CD4-positive, alpha-beta T cell treated with Interleukin-17A for 1 hour (primary cell): Measurements from ENCODE around the gene AMFR.

ENCODE experiments used
- DNase-seq: peaks from one replicate; pipeline ENCODE4 v3.0.0-alpha.2; 2020

AMFR gene

GRCh38 chr16:56425439-56425832 lies at the start of gene AMFR:
Gene AMFR, minus strand, starts transcription at chr16:56425545. Its CDS starts 218 bp downstream, at chr16:56425327.
- DNase-seq = peak; percentile 73

GRCh38 chr16:56470666-56471065 lies 45.3 kb upstream of the AMFR start:
- no peak for DNase-seq

- DNase-seq = no peak
Measured at GRCh38 chr16:56470232-56470631, 44.9 kb upstream of the AMFR start.

GRCh38 chr16:56469748-56470147 lies 44.4 kb upstream of the AMFR start:
- DNase-seq = no peak

- no peak for DNase-seq
Measured at GRCh38 chr16:56468800-56469199, 43.5 kb upstream of the AMFR start.

- no peak for DNase-seq
Measured at GRCh38 chr16:56466344-56466743, 41.0 kb upstream of the AMFR start.

GRCh38 chr16:56463153-56463552 lies 37.8 kb upstream of the AMFR start:
- DNase-seq = no peak

- no peak for DNase-seq
Measured at GRCh38 chr16:56462064-56462796, 36.9 kb upstream of the AMFR start.

GRCh38 chr16:56460101-56460500 lies 34.8 kb upstream of the AMFR start:
- no peak for DNase-seq

- DNase-seq = no peak
Measured at GRCh38 chr16:56457927-56458470, 32.7 kb upstream of the AMFR start.

GRCh38 chr16:56451753-56452689 lies 26.7 kb upstream of the AMFR start:
- DNase-seq = peak; percentile 15

GRCh38 chr16:56450986-56451752 lies 25.8 kb upstream of the AMFR start, which contains the start of the genes NUDT21 and OGFOD1:
Gene NUDT21, minus strand, starts transcription at chr16:56451332. Its CDS starts 130 bp downstream, at chr16:56451202.
Gene OGFOD1, plus strand, starts transcription at chr16:56451554. Its CDS starts 59 bp downstream, at chr16:56451613.
- DNase-seq = peak; percentile 96

GRCh38 chr16:56450275-56450985 lies 25.1 kb upstream of the AMFR start:
- DNase-seq = no peak

GRCh38 chr16:56448005-56448404 lies 22.7 kb upstream of the AMFR start:
- no peak for DNase-seq

GRCh38 chr16:56447286-56447685 lies 21.9 kb upstream of the AMFR start:
- DNase-seq = no peak

- no peak for DNase-seq
Measured at GRCh38 chr16:56438038-56438437, 12.7 kb upstream of the AMFR start.

- DNase-seq = no peak
Measured at GRCh38 chr16:56436258-56436657, 10.9 kb upstream of the AMFR start.

- DNase-seq = no peak
Measured at GRCh38 chr16:56428091-56428490, 2.7 kb upstream of the AMFR start.

GRCh38 chr16:56426585-56426984 lies 1.2 kb upstream of the AMFR start:
- no peak for DNase-seq

- peak; percentile 33 for DNase-seq
Measured at GRCh38 chr16:56424791-56425438, 430 bp downstream of the AMFR start.

GRCh38 chr16:56424404-56424764 lies 961 bp downstream of the AMFR start:
- no peak for DNase-seq
